ENCODE data around the gene SIGLEC10.
"Not testable (repeated sequence)": the region's sequence is repeated elsewhere in the genome, so short reads cannot be mapped to it uniquely, and the experiment has no call there.

SIGLEC10 gene

GRCh38 chr19:51417107-51417809 lies at the start of gene SIGLEC10:
SIGLEC10 (minus strand) TSS chr19:51417642; CDS start chr19:51417581, 61 bp downstream.
- DNase-seq, result peak; percentile 40 to 48

- DNase-seq, result no peak
These were observed 49.3 kb upstream of the SIGLEC10 start for GRCh38 chr19:51466723-51467122.

- DNase-seq, result not testable (repeated sequence)
These were observed 46.6 kb upstream of the SIGLEC10 start for GRCh38 chr19:51463976-51464581.

- DNase-seq, result no peak
These were observed 45.2 kb upstream of the SIGLEC10 start for GRCh38 chr19:51462681-51463080.

GRCh38 chr19:51462276-51462675 lies 44.8 kb upstream of the SIGLEC10 start:
- DNase-seq, result no peak

GRCh38 chr19:51461723-51462161 lies 44.3 kb upstream of the SIGLEC10 start:
- no peak for DNase-seq

GRCh38 chr19:51460164-51460992 lies 42.9 kb upstream of the SIGLEC10 start:
- no peak for DNase-seq

- DNase-seq, result no peak
These were observed 41.6 kb upstream of the SIGLEC10 start for GRCh38 chr19:51458899-51459505.

GRCh38 chr19:51458051-51458645 lies 40.7 kb upstream of the SIGLEC10 start, which contains the start of gene SIGLEC8:
SIGLEC8 (minus strand) TSS chr19:51458454; CDS start chr19:51458387, 67 bp downstream.
- no peak for DNase-seq

GRCh38 chr19:51457351-51458013 lies 40.0 kb upstream of the SIGLEC10 start:
- no peak for DNase-seq

- DNase-seq, result no peak
These were observed 39.3 kb upstream of the SIGLEC10 start for GRCh38 chr19:51456541-51457290.

GRCh38 chr19:51450730-51451307 lies 33.4 kb upstream of the SIGLEC10 start:
- DNase-seq, result peak in 1 of 2 donors; percentile 32

- DNase-seq, result peak in 1 of 2 donors; percentile 45
These were observed 31.1 kb upstream of the SIGLEC10 start for GRCh38 chr19:51448411-51449016.

GRCh38 chr19:51448011-51448410 lies 30.6 kb upstream of the SIGLEC10 start:
- DNase-seq, result no peak

GRCh38 chr19:51447510-51447909 lies 30.1 kb upstream of the SIGLEC10 start:
- DNase-seq, result not testable (repeated sequence)

- DNase-seq, result peak; percentile 82 to 84
These were observed 24.3 kb upstream of the SIGLEC10 start for GRCh38 chr19:51441410-51442390.

- DNase-seq, result peak; percentile 58 to 62
These were observed 23.5 kb upstream of the SIGLEC10 start for GRCh38 chr19:51440846-51441409.

GRCh38 chr19:51440052-51440451 lies 22.6 kb upstream of the SIGLEC10 start:
- no peak for DNase-seq

GRCh38 chr19:51439021-51439465 lies 21.6 kb upstream of the SIGLEC10 start:
- DNase-seq, result peak in 1 of 2 donors; percentile 27

All from stimulated activated CD4-positive, alpha-beta T cell treated with anti-CD3 and anti-CD28 coated beads, Interleukin-2, amount 100 ng/mL, for 48 hours (primary cell).